ENCODE measurements around the gene PLD4. TPM values are rescaled to one million over a fixed set of nuclear protein-coding genes. Genes with fewer than 3 reads are reported as not detected.
"Not testable (repeated sequence)": the region's sequence is repeated elsewhere in the genome, so short reads cannot be mapped to it uniquely, and the experiment has no call there.

The PLD4 gene
- total and polyA plus RNA-seq, 9 of the 15 experiments (the other 6 are each of a cell fraction or from before 2014, with no cell fraction given): 0.18 to 0.24 TPM; not detected in 7

GRCh38 chr14:104950021-104950420 lies 25.3 kb downstream of the PLD4 start:
- intact Hi-C loops (cut with micrococcal nuclease): no loop called here
- 4% methylated on average over 9 of the region's 17 CpGs for WGBS (ENCODE audit: insufficient coverage, low coverage, missing lambda C conversion rate)
- H4K20me1 ChIP-seq (replicated peaks; ENCODE audit: control insufficient read depth, insufficient read depth, low read length): no peaks in the 10 kb centered on the region
- DNase-seq (ENCODE audit: extremely low read depth in 1 of 4, low spot score in 3 of 4) (no peak), FAIRE-seq (no peak), ATAC-seq (no peak)
- POLR2A ChIA-PET: interaction anchor here (0.6 kb wide), 1 partner anchor 49 kb away, joined by 5 read pairs; no protein-coding TSS in a partner anchor
- H3K4me1 ChIP-seq (replicated peaks in 1 of 2; ENCODE audit: control insufficient read depth in 2 of 2, insufficient read depth in 2 of 2, low read length in 2 of 2): no peaks in the 10 kb centered on the region
- H2AFZ ChIP-seq (ENCODE audit: low read depth, low read length): no peak overlapping the region
- H3K27me3 ChIP-seq (ENCODE audit: control insufficient read depth in 2 of 2, insufficient read depth in 2 of 2, low read length in 2 of 2): peaks cover 2 to 47% of the 10 kb centered on the region in 2 experiments; a peak in 4 of 5 replicates
- no peak overlapping the region for H3K9ac ChIP-seq (ENCODE audit: insufficient read depth in 1 of 2, low read depth in 2 of 2, low read length in 2 of 2)
- H3K79me2 ChIP-seq (ENCODE audit: control insufficient read depth, insufficient read depth, low read length): no peaks in the 10 kb centered on the region
- H3K9me3 ChIP-seq (replicated peaks; ENCODE audit: control insufficient read depth, insufficient read depth, low read depth, low read length): no peaks in the 10 kb centered on the region
- no peaks in the 10 kb centered on the region for H3K9me1 ChIP-seq (ENCODE audit: control insufficient read depth, insufficient read depth, low read length)
- BruUV-seq (replicated peaks): no TSS peak
- no peak overlapping the region for H3K4me2 ChIP-seq (ENCODE audit: insufficient read depth, low read length)
- CTCF ChIA-PET (ENCODE audit: low intra/inter-chr PET ratio): no interaction called here
- H3K4me3 ChIP-seq: no peak overlapping the region
- in situ Hi-C loops (cut with MboI): no loop called here
- no peaks in the 10 kb centered on the region for H3K36me3 ChIP-seq (ENCODE audit: control insufficient read depth, insufficient read depth, low read length)
- no peak for TF ChIP-seq ELF2 (CRISPR knock-in tag; IDR thresholded peaks at IDR 0.05)
- TF ChIP-seq EP300 (IDR thresholded peaks at IDR 0.05; ENCODE audit: low read length): no peak
- TF ChIP-seq ZNF436 (CRISPR knock-in tag; IDR thresholded peaks at IDR 0.05): no peak
- no peak for TF ChIP-seq ZNF175 (CRISPR knock-in tag; IDR thresholded peaks at IDR 0.05; ENCODE audit: low read depth)
- no peak for TF ChIP-seq ELK1 (CRISPR knock-in tag; IDR thresholded peaks at IDR 0.05)
- no peak for TF ChIP-seq NBN (IDR thresholded peaks at IDR 0.05; ENCODE audit: low read depth)
- TF ChIP-seq MBD1 (CRISPR knock-in tag; IDR thresholded peaks at IDR 0.05): no peak
- no peak for TF ChIP-seq ZNF785 (CRISPR knock-in tag; IDR thresholded peaks at IDR 0.05)
- H3K27ac ChIP-seq (ENCODE audit: extremely low read depth, low read depth, low read length): no peak overlapping the region

GRCh38 chr14:104950701-104951100 lies 26.0 kb downstream of the PLD4 start:
- H3K4me1 ChIP-seq (replicated peaks in 1 of 2; ENCODE audit: control insufficient read depth in 2 of 2, insufficient read depth in 2 of 2, low read length in 2 of 2); H3K9ac ChIP-seq (ENCODE audit: insufficient read depth in 1 of 2, low read depth in 2 of 2, low read length in 2 of 2); H3K27ac ChIP-seq (ENCODE audit: extremely low read depth, low read depth, low read length); H3K4me2 ChIP-seq (ENCODE audit: insufficient read depth, low read length); CTCF ChIA-PET (ENCODE audit: low intra/inter-chr PET ratio); ATAC-seq; intact Hi-C loops (cut with micrococcal nuclease); H2AFZ ChIP-seq (ENCODE audit: low read depth, low read length); POLR2A ChIA-PET; H3K36me3 ChIP-seq (ENCODE audit: control insufficient read depth, insufficient read depth, low read length); in situ Hi-C loops (cut with MboI); H3K9me1 ChIP-seq (ENCODE audit: control insufficient read depth, insufficient read depth, low read length); H3K4me3 ChIP-seq; DNase-seq (ENCODE audit: extremely low read depth in 1 of 4, low spot score in 3 of 4); H4K20me1 ChIP-seq (replicated peaks; ENCODE audit: control insufficient read depth, insufficient read depth, low read length); FAIRE-seq; H3K9me3 ChIP-seq (replicated peaks; ENCODE audit: control insufficient read depth, insufficient read depth, low read depth, low read length); BruUV-seq (replicated peaks); H3K79me2 ChIP-seq (ENCODE audit: control insufficient read depth, insufficient read depth, low read length): not testable (repeated sequence)
- 0% methylated on average over 3 of the region's 15 CpGs for WGBS (ENCODE audit: insufficient coverage, low coverage, missing lambda C conversion rate)
- H3K27me3 ChIP-seq (ENCODE audit: control insufficient read depth in 2 of 2, insufficient read depth in 2 of 2, low read length in 2 of 2): peaks cover 2 to 54% of the 10 kb centered on the region in 2 experiments; a peak in 4 of 5 replicates
